Pancreas (tissue), 10 donors: ENCODE measurements around the gene ARVCF. TPM values are rescaled to one million over a fixed set of nuclear protein-coding genes. Genes with fewer than 3 reads are reported as not detected.

Experiments
- ATAC-seq, 4 donors: fragments of 200-7000 bp; cut with Tn5 transposase; one replicate each; pipeline versions ENCODE4 v1.8.0 to v1.9.1; 2020; ENCODE audit warnings: mild to moderate bottlenecking in 4 of 4, moderate library complexity in 4 of 4
- DNase-seq, 6 donors: peaks; one replicate each; pipeline ENCODE4 v3.0.0-alpha.2; 2020
- FAIRE-seq: peaks from 2 replicates; lab custom pipeline; 2012; peaks lifted over from hg19 to GRCh38; lab: Jason Lieb, UNC
- H3K27ac ChIP-seq, 4 donors: fragments of 200-600 bp; sonication (generic); 1 replicate in 3 of 4; 2 replicates in 1 of 4; pipeline versions ENCODE4 v1.5.0 to v1.8.0; 2020
- H3K27me3 ChIP-seq, 4 donors: fragments of 200-600 bp; one replicate each; pipeline ENCODE4 v1.8.0; 2021
- H3K36me3 ChIP-seq, 3 donors: fragments of 200-600 bp; sonication (generic) in 1 of 3; one replicate each; pipeline versions ENCODE4 v1.5.0 to v1.8.0; 2020 to 2021
- H3K4me1 ChIP-seq, 3 donors: fragments of 200-600 bp; one replicate each; pipeline ENCODE4 v1.8.0; 2021
- H3K4me3 ChIP-seq, 4 donors: fragments of 200-600 bp; sonication (generic) in 2 of 4; one replicate each; pipeline versions ENCODE4 v1.5.0 to v1.8.0; 2020 to 2021
- H3K9me3 ChIP-seq, 4 donors: fragments of 200-600 bp; one replicate each; pipeline ENCODE4 v1.8.0; 2021
- CTCF ChIP-seq, 4 donors: fragments of 200-600 bp; sonication (generic) in 3 of 4; IDR thresholded peaks; one replicate each; pipeline versions ENCODE4 v1.5.0 to v1.8.0; 2021; ENCODE audit warnings: antibody characterized with exemption in 4 of 4
- WGBS, 2 donors: extraction: QIAGEN DNeasy Blood & Tissue Kit; methylation state at CpG; one replicate each; pipeline ENCODE4 v1.1.7; 2013; 5-methylcytosine and 5-hydroxymethylcytosine counted together
- intact Hi-C, 3 donors: fragments of 100-400 bp; cut with DNase I; formaldehyde crosslinking; loops; one replicate each; pipeline versions ENCODE4 v1.11.1 to v1.14.2; 2022
- polyA plus RNA-seq, 2 donors: library from polyadenylated mRNA; stranded (reverse); fragments of 200-250 nt; gene quantifications; one replicate each; pipeline ENCODE4 v1.2.3, GENCODE V29; 2013
- total RNA-seq, 6 donors: library from RNA; stranded (reverse); fragmentation: NEBNext Ultra II Directional in 4 of 6; extraction: Animal tissue kit (Norgen Biotek cat#: 25700) in 4 of 6; gene quantifications; one replicate each; pipeline versions ENCODE4 v1.2.1 to v1.2.4, GENCODE V29; 2021 to 2023
- donor health status: healthy with polysubstance abuse.
- donor health status: DM: no; HTN: no; CAD: no; lungs with moderate emphysema.
- donor health status: DM: no; HTN: no; CAD: no.
- donor health status: control.
- donor health status: control.
- donor health status: Bipolar disorder and iron deficiency.
- donor health status: DM: yes; HTN: yes; CAD: no.
- donor health status: DM: no; HTN: no; CAD: no.
- donor health status: DM: no; HTN: no; CAD: no.
- donor health status: DM: yes; HTN: yes; CAD: no.

The ARVCF gene
- total RNA-seq (10 to 100 TPM in 3 of 6 donors, 1 to 10 TPM in 3; 5.0 to 19.4 (median 9.5) TPM), polyA plus RNA-seq (10 to 100 TPM; 52.5 to 57.8 TPM)

GRCh38 chr22:20016734-20017621, at the start of gene ARVCF:
Gene ARVCF, minus strand, starts transcription at chr22:20016823. Its CDS starts 26,029 bp downstream, at chr22:19990794.
- Histone ChIP-seq H3K9me3 (no peaks in the 10 kb centered on the region), H3K4me3 (peak within 1 kb of the TSS; percentile 81 to 91 (median 88)), H3K4me1 (peaks cover 3 to 10% (median 8%) of the 10 kb centered on the region in 3 donors), H3K27me3 (no peaks in the 10 kb centered on the region), H3K36me3 (no peaks in the 10 kb centered on the region), H3K27ac (peak within 1 kb of the TSS in 2 of 4 donors; percentile 7 to 37)
- intact Hi-C loops = no loop called here
- FAIRE-seq (no peak), DNase-seq (peak; percentile 91 to 98 (median 94)), ATAC-seq (peak; percentile 70 to 84 (median 82))
- WGBS, 2 donors = 1 to 2% methylated on average over 57 to 79 of the region's 79 CpGs
- TF ChIP-seq CTCF (IDR thresholded peaks at IDR 0.05) = peak in 2 of 4 donors; percentile 10 to 23

GRCh38 chr22:20065896-20066616, 49.4 kb upstream of the ARVCF start:
- Histone ChIP-seq H3K27ac (no peak overlapping the region), H3K27me3 (no peaks in the 10 kb centered on the region), H3K4me1 (no peaks in the 10 kb centered on the region), H3K4me3 (no peak overlapping the region), H3K36me3 (no peaks in the 10 kb centered on the region), H3K9me3 (no peaks in the 10 kb centered on the region)
- no peak for FAIRE-seq
- intact Hi-C loops = no loop called here
- no peak for ATAC-seq
- 89 to 91% methylated on average over 14 of the region's 14 CpGs for WGBS, 2 donors
- no peak for TF ChIP-seq CTCF (IDR thresholded peaks at IDR 0.05)
- peak in 1 of 6 donors; percentile 53 for DNase-seq

GRCh38 chr22:20064545-20065262, 48.1 kb upstream of the ARVCF start:
- TF ChIP-seq CTCF (IDR thresholded peaks at IDR 0.05) = no peak
- H3K27ac ChIP-seq = no peak overlapping the region
- intact Hi-C loops = no loop called here
- H3K4me1 ChIP-seq = no peaks in the 10 kb centered on the region
- no peaks in the 10 kb centered on the region for H3K36me3 ChIP-seq
- DNase-seq (peak in 1 of 6 donors; percentile 22), ATAC-seq (no peak), FAIRE-seq (no peak)
- H3K27me3 ChIP-seq = no peaks in the 10 kb centered on the region
- H3K9me3 ChIP-seq = no peaks in the 10 kb centered on the region
- WGBS, 2 donors = 89% methylated on average over 18 of the region's 18 CpGs
- no peak overlapping the region for H3K4me3 ChIP-seq

- TF ChIP-seq CTCF (IDR thresholded peaks at IDR 0.05) = no peak
- H3K4me1 ChIP-seq = no peaks in the 10 kb centered on the region
- no peaks in the 10 kb centered on the region for H3K27me3 ChIP-seq
- DNase-seq = peak in 1 of 6 donors; percentile 55
- ATAC-seq = no peak
- no peak overlapping the region for H3K4me3 ChIP-seq
- H3K9me3 ChIP-seq = no peaks in the 10 kb centered on the region
- no peaks in the 10 kb centered on the region for H3K36me3 ChIP-seq
- H3K27ac ChIP-seq = no peak overlapping the region
- 92 to 97% methylated on average over 2 to 3 of the region's 3 CpGs for WGBS, 2 donors
- intact Hi-C loops = no loop called here
- no peak for FAIRE-seq
Observed at GRCh38 chr22:20064140-20064480, 47.5 kb upstream of the ARVCF start.
